K562 (cell line): Measurements from ENCODE around the gene PGAP3. TPM values are rescaled to one million over a fixed set of nuclear protein-coding genes. Genes with fewer than 3 reads are reported as not detected.

Experiments
- E2F3 ChIP-seq: fragments of 250-450 bp; sonication (Bioruptor Pico); IDR thresholded peaks from 2 replicates; pipeline ENCODE4 v1.4.0; 2020; ENCODE audit warnings: mild to moderate bottlenecking
- ETV1 ChIP-seq: fragments of 450-650 bp; conservative IDR thresholded peaks from 2 replicates; pipeline ENCODE4 v1.6.1; 2016; ENCODE audit warnings: missing genetic modification characterization, control low read depth, low read depth, missing compliant biosample characterization
- FOXP1 ChIP-seq: sonication (generic); formaldehyde crosslinking; IDR thresholded peaks from 2 replicates; pipeline ENCODE4 v1.8.0; 2022; ENCODE audit warnings: mild to moderate bottlenecking, missing genetic modification reagents
- HIVEP1 ChIP-seq: fragments of 250-450 bp; sonication (Bioruptor Pico); IDR thresholded peaks from 2 replicates; pipeline ENCODE4 v1.4.0; 2020; ENCODE audit warnings: mild to moderate bottlenecking
- KHSRP ChIP-seq: fragments of 450-650 bp; IDR thresholded peaks from 2 replicates; pipeline ENCODE4 v1.6.1; 2017
- ZFPM2 ChIP-seq: fragments of 250-450 bp; sonication (Bioruptor Pico); IDR thresholded peaks from 2 replicates; pipeline ENCODE4 v1.5.1; 2022; ENCODE audit warnings: mild to moderate bottlenecking
- ZNF121 ChIP-seq: sonication (generic); formaldehyde crosslinking; conservative IDR thresholded peaks from 2 replicates; pipeline ENCODE4 v1.8.0; 2022; ENCODE audit warnings: missing genetic modification reagents
- ZNF589 ChIP-seq: fragments of 200-800 bp; sonication (Bioruptor generic); IDR thresholded peaks from 2 replicates; pipeline ENCODE4 v1.6.1; 2016; ENCODE audit warnings: low read depth, missing genetic modification characterization, missing compliant biosample characterization
- ZNF76 ChIP-seq: fragments of 250-450 bp; sonication (Bioruptor Pico); IDR thresholded peaks from 2 replicates; pipeline ENCODE4 v1.4.0; 2020; ENCODE audit warnings: mild to moderate bottlenecking, moderate library complexity, borderline replicate concordance
- polyA plus RNA-seq, 8 experiments: library from polyadenylated mRNA; depleted of rRNA in 4 of 8; stranded (reverse) in 5 of 8; unstranded in 3 of 8; fragments of >200 nt; fragmentation: Nextera tagmentation in 2 of 8; fragmentation: Illumina TruSeq in 1 of 8; extraction: Ambion mirVana in 2 of 8; extraction: Trizol in 1 of 8; gene quantifications; 2 replicates each; pipeline versions ENCODE4 v1.2.1 to v1.2.3, GENCODE V29; 2011 to 2014; ENCODE audit warnings: inconsistent platforms in 1 of 8, missing spikeins in 1 of 8
- total RNA-seq, 7 experiments: library from RNA; depleted of rRNA in 6 of 7; stranded (reverse); fragments of >200 nt in 6 of 7; fragmentation: Illumina TruSeq in 2 of 7; extraction: Trizol in 2 of 7; gene quantifications; 2 replicates each; pipeline versions ENCODE4 v1.2.1 to v1.2.3, GENCODE V29; 2011 to 2021; ENCODE audit warnings: low replicate concordance in 1 of 7
- TF ChIP-seq, protein P1 (sequence below): sonication (generic); formaldehyde crosslinking; IDR thresholded peaks from 2 replicates; pipeline ENCODE4 v1.8.0; 2023; ENCODE audit warnings: missing genetic modification reagents, mild to moderate bottlenecking, borderline replicate concordance
- TF ChIP-seq, protein P2 (sequence below): fragments of 200-800 bp; sonication (Bioruptor generic); IDR thresholded peaks from 2 replicates; pipeline ENCODE4 v1.6.1; 2017; ENCODE audit warnings: missing genetic modification characterization, missing compliant biosample characterization
- TF ChIP-seq, protein P3 (sequence below): fragments of 250-450 bp; sonication (Bioruptor Pico); IDR thresholded peaks from 2 replicates; pipeline ENCODE4 v1.5.0; 2021; ENCODE audit warnings: mild to moderate bottlenecking, moderate library complexity

The PGAP3 gene
- total and polyA plus RNA-seq, 9 of the 15 experiments (the other 6 are each of a cell fraction or from before 2014, with no cell fraction given): 0.38 to 9.4 (median 4.5) TPM

DNA sequence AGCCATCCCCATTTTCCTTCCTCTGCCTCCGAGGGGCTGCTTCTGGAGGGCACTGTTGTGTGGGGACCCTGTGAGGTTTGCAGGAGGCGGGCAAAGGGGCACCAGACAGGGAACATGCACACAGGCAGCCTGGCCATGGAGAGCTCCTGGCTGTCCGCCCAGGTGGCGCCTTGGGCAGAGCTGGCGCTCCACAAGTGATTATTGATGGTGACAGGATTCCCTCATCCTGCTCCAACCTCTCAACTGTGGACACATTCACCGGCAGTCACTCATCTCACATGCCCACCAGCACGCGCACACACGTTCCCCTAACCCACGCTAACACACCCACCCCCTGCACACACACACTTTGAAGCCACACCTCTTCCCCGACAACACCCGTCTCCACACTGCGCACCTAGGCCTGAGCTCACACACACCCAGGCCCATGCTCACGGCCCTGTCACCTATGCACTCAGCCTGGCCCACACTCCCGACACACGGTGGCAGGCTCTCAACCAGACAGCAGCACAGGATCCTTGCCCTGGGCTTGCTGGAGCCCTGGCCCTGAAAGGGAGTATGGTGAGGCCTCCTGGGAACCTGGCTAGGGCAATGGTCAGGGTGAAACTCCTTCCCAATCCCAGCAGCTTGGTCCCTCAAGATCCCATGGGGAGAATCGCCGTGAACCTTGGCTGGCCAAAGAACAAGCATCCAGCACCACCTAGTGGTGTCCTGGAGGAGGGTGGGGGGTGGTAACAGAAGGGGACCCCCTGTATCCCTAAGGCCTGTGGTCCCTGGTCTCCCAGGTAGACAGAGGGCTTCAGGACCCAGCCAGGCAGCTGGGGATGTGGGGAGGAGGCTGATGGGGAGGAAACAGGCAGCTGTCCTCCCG lies 16.0 kb downstream of the PGAP3 start (continued):
- TF ChIP-seq, protein P1, sequence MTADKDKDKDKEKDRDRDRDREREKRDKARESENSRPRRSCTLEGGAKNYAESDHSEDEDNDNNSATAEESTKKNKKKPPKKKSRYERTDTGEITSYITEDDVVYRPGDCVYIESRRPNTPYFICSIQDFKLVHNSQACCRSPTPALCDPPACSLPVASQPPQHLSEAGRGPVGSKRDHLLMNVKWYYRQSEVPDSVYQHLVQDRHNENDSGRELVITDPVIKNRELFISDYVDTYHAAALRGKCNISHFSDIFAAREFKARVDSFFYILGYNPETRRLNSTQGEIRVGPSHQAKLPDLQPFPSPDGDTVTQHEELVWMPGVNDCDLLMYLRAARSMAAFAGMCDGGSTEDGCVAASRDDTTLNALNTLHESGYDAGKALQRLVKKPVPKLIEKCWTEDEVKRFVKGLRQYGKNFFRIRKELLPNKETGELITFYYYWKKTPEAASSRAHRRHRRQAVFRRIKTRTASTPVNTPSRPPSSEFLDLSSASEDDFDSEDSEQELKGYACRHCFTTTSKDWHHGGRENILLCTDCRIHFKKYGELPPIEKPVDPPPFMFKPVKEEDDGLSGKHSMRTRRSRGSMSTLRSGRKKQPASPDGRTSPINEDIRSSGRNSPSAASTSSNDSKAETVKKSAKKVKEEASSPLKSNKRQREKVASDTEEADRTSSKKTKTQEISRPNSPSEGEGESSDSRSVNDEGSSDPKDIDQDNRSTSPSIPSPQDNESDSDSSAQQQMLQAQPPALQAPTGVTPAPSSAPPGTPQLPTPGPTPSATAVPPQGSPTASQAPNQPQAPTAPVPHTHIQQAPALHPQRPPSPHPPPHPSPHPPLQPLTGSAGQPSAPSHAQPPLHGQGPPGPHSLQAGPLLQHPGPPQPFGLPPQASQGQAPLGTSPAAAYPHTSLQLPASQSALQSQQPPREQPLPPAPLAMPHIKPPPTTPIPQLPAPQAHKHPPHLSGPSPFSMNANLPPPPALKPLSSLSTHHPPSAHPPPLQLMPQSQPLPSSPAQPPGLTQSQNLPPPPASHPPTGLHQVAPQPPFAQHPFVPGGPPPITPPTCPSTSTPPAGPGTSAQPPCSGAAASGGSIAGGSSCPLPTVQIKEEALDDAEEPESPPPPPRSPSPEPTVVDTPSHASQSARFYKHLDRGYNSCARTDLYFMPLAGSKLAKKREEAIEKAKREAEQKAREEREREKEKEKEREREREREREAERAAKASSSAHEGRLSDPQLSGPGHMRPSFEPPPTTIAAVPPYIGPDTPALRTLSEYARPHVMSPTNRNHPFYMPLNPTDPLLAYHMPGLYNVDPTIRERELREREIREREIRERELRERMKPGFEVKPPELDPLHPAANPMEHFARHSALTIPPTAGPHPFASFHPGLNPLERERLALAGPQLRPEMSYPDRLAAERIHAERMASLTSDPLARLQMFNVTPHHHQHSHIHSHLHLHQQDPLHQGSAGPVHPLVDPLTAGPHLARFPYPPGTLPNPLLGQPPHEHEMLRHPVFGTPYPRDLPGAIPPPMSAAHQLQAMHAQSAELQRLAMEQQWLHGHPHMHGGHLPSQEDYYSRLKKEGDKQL (CRISPR knock-in tag): no peak
- TF ChIP-seq HIVEP1 (CRISPR knock-in tag) (no peak), KHSRP (no peak), E2F3 (no peak), ZNF121 (CRISPR knock-in tag) (no peak), ZNF76 (CRISPR knock-in tag) (no peak), ETV1 (tag) (no peak), FOXP1 (CRISPR knock-in tag) (no peak), ZNF589 (CRISPR knock-in tag) (no peak), ZFPM2 (no peak)
- TF ChIP-seq, protein P2, sequence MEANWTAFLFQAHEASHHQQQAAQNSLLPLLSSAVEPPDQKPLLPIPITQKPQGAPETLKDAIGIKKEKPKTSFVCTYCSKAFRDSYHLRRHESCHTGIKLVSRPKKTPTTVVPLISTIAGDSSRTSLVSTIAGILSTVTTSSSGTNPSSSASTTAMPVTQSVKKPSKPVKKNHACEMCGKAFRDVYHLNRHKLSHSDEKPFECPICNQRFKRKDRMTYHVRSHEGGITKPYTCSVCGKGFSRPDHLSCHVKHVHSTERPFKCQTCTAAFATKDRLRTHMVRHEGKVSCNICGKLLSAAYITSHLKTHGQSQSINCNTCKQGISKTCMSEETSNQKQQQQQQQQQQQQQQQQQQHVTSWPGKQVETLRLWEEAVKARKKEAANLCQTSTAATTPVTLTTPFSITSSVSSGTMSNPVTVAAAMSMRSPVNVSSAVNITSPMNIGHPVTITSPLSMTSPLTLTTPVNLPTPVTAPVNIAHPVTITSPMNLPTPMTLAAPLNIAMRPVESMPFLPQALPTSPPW (CRISPR knock-in tag): peak; percentile 54
- TF ChIP-seq, protein P3, sequence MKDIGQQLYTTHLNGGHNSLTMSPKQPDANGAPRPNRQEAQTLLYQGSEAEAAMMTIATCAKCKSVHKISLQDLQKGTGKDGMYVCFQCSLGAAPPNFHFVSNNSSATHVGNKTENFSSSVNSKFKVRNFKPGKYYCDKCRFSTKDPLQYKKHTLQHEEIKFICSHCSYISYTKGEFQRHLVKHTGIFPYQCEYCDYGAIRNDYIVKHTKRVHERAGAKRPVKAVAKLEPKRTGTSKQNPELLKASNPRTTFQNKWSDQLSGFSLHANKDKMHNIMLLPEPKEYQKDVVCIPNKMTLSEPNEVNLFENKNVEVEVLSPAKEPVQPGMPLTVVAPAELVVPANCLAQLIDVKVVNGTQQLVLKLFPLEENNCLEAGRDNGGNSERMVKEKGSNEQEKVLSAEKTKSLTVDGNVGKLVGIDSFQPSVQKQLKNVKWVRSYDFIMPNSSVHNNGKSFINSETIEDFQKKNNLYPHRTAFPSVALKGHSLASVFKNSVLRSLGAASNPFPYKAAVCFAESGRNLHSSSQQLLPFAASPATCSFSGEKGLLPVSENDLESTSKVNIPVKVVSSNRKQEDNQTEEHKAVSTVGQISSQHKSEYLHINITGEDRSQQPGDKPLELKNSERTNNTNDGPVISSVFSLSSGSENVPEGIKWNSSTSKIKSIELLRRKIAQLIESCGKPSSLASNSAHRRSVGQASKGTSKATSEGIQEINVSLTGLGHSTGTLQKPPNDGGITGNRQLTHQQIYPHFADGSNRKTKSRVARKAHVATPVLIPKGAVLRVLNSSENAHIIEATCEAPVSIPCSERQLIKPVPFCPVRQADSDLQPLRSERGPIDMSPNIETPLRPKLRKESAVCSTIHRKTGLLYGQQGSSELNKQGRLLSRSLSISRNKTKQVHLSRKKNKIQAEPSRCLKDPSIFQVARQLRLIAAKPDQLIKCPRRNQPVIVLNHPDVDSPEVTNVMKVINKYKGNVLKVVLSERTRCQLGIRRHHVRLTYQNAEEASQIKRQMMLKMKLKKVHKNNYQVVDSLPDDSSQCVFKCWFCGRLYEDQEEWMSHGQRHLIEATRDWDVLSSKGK (CRISPR knock-in tag): no peak
